Kidney epithelial cell (primary cell): Measurements from ENCODE around the gene ZMYND10. TPM values are rescaled to one million over a fixed set of nuclear protein-coding genes. Genes with fewer than 3 reads are reported as not detected.

Experiments
- DNase-seq: peaks from one replicate; pipeline ENCODE4 v3.0.0-alpha.2; 2010; ENCODE audit warnings: low read depth
- H3K27me3 ChIP-seq: 2 replicates; pipeline ENCODE4 v1.6.0; 2011; ENCODE audit warnings: low read length; ENCODE audit not compliant: control insufficient read depth, insufficient read depth
- H3K36me3 ChIP-seq: 2 replicates; pipeline ENCODE4 v1.5.1; 2011; ENCODE audit warnings: low read length; ENCODE audit not compliant: control insufficient read depth, insufficient read depth
- H3K4me3 ChIP-seq: 2 replicates; pipeline ENCODE4 v1.5.1; 2011; ENCODE audit warnings: low read depth, mild to moderate bottlenecking, control low read depth, low read length
- CTCF ChIP-seq: IDR thresholded peaks from 2 replicates; pipeline ENCODE4 v1.5.1; 2011; ENCODE audit warnings: mild to moderate bottlenecking, moderate library complexity, low read length, control low read depth, inconsistent platforms; ENCODE audit not compliant: insufficient read depth, poor library complexity, severe bottlenecking
- total RNA-seq: library from RNA; depleted of rRNA; stranded (reverse); fragments of >200 nt; gene quantifications from 2 replicates; pipeline ENCODE4 v1.2.3, GENCODE V29; 2015

Gene ZMYND10
- total RNA-seq, 1 donor from 2014 or later = 1.7 TPM

- no peak for DNase-seq
- H3K36me3 ChIP-seq = no peaks in the 10 kb centered on the region
- H3K27me3 ChIP-seq = peaks cover 27% of the 10 kb centered on the region
- no peak overlapping the region for H3K4me3 ChIP-seq
- TF ChIP-seq CTCF = no peak
Observed at GRCh38 chr3:50373146-50374051, 27.9 kb upstream of the ZMYND10 start.

GRCh38 chr3:50372349-50372748 is 26.8 kb upstream of the ZMYND10 start:
- no peaks in the 10 kb centered on the region for H3K36me3 ChIP-seq
- no peak for TF ChIP-seq CTCF
- no peak overlapping the region for H3K4me3 ChIP-seq
- H3K27me3 ChIP-seq = peaks cover 27% of the 10 kb centered on the region
- no peak for DNase-seq

- H3K4me3 ChIP-seq = no peak overlapping the region
- TF ChIP-seq CTCF = no peak
- DNase-seq = no peak
- peaks cover 34% of the 10 kb centered on the region for H3K27me3 ChIP-seq
- H3K36me3 ChIP-seq = no peaks in the 10 kb centered on the region
Observed at GRCh38 chr3:50371133-50371685, 25.7 kb upstream of the ZMYND10 start.

GRCh38 chr3:50370594-50370993 is 25.1 kb upstream of the ZMYND10 start:
- H3K27me3 ChIP-seq = peaks cover 32% of the 10 kb centered on the region
- H3K36me3 ChIP-seq = no peaks in the 10 kb centered on the region
- peak; percentile 11 for TF ChIP-seq CTCF
- no peak for DNase-seq
- H3K4me3 ChIP-seq = no peak overlapping the region

GRCh38 chr3:50369012-50369670 is 23.6 kb upstream of the ZMYND10 start:
- no peak overlapping the region for H3K4me3 ChIP-seq
- TF ChIP-seq CTCF = no peak
- no peaks in the 10 kb centered on the region for H3K36me3 ChIP-seq
- DNase-seq = no peak
- peaks cover 24% of the 10 kb centered on the region for H3K27me3 ChIP-seq
